ENCODE measurements around the gene VTN. TPM values are rescaled to one million over a fixed set of nuclear protein-coding genes. Genes with fewer than 3 reads are reported as not detected.

Gene VTN
- total RNA-seq, 4 donors from 2014 or later, result 0.33 to 0.39 TPM; not detected in 2

DNA sequence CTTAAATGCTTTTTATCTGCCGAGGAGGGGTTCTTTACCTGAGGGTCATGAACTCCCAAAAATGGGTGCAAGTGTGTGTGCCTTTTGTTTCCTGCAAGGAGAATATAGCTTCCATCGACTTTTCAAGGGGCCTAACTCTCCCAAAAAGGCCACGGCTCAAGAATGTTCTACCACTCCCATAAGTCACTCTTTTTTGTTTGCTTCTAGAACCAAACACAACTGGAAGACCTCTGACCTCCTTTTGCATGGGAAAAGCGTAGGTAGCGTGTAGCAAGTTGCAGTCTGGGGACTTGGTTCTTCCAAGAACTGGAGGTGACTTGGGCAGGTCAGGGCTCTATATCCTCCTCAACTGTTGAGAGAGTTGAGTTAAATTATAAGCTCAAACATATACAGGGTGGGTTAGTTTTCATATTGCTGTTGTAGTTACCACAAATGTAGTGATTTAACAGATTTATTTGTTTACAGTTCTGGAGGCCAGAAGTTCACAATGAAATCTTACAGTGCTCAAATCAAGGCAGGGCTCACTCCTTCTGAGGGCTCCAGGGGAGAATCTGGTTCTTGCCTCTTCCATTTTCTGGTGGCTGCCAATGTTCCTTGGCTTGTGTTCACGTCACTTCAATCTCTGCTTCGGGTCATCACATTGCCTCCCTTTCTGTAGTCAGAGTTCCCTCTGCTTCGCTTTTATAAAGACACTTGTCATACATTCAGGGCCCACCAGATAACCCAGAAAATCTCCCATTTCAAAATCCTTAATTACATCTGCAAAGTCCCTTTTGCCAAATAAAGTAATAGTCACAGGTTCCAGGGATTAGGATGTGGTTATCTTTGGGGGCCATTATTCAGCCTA, 49.7 kb downstream of the VTN start:
- no peak for DNase-seq
- Histone ChIP-seq H3K4me3 (replicated peaks in 1 of 3) (no peak overlapping the region), H3K4me1 (peaks cover 12 to 16% of the 10 kb centered on the region in 2 donors), H3K27ac (no peak overlapping the region), H3K9me3 (no peaks in the 10 kb centered on the region), H3K36me3 (no peaks in the 10 kb centered on the region), H3K27me3 (no peaks in the 10 kb centered on the region)
- intact Hi-C loops (cut with DNase I), result no loop called here
- 79 to 81% methylated on average over 8 of the region's 8 CpGs for WGBS, 2 donors
- TF ChIP-seq POLR2A (IDR thresholded peaks at IDR 0.05), result no peak
- TF ChIP-seq, protein P1, sequence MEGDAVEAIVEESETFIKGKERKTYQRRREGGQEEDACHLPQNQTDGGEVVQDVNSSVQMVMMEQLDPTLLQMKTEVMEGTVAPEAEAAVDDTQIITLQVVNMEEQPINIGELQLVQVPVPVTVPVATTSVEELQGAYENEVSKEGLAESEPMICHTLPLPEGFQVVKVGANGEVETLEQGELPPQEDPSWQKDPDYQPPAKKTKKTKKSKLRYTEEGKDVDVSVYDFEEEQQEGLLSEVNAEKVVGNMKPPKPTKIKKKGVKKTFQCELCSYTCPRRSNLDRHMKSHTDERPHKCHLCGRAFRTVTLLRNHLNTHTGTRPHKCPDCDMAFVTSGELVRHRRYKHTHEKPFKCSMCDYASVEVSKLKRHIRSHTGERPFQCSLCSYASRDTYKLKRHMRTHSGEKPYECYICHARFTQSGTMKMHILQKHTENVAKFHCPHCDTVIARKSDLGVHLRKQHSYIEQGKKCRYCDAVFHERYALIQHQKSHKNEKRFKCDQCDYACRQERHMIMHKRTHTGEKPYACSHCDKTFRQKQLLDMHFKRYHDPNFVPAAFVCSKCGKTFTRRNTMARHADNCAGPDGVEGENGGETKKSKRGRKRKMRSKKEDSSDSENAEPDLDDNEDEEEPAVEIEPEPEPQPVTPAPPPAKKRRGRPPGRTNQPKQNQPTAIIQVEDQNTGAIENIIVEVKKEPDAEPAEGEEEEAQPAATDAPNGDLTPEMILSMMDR (IDR thresholded peaks at IDR 0.05), result no peak

DNA sequence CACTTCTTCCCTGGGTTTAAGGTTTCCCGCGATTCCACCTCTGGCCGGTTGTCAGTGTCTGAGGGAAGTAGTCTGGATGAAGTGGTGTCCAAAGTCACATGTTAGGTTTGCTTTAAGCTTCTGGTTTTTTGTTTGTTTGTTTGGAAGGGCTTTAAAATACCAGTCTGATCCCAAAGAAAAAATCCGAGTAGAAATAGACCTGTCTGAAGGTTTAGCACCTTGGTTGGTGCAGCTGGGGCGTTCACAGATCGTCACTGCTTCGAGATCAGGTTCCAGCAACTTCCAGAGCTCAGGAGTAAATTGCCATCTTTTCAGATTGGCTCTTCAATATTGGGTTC, 50.5 kb downstream of the VTN start:
- DNase-seq, result no peak
- TF ChIP-seq, protein P1 (IDR thresholded peaks at IDR 0.05), result no peak
- TF ChIP-seq POLR2A (IDR thresholded peaks at IDR 0.05), result no peak
- Histone ChIP-seq H3K36me3 (no peaks in the 10 kb centered on the region), H3K27ac (no peak overlapping the region), H3K9me3 (no peaks in the 10 kb centered on the region), H3K27me3 (no peaks in the 10 kb centered on the region), H3K4me3 (replicated peaks in 1 of 3) (peak overlapping the region; percentile 20 to 56 (median 23)), H3K4me1 (peaks cover 12 to 16% of the 10 kb centered on the region in 2 donors)
- 3 to 5% methylated on average over 7 of the region's 7 CpGs for WGBS, 2 donors
- intact Hi-C loops (cut with DNase I), result no loop called here

DNA sequence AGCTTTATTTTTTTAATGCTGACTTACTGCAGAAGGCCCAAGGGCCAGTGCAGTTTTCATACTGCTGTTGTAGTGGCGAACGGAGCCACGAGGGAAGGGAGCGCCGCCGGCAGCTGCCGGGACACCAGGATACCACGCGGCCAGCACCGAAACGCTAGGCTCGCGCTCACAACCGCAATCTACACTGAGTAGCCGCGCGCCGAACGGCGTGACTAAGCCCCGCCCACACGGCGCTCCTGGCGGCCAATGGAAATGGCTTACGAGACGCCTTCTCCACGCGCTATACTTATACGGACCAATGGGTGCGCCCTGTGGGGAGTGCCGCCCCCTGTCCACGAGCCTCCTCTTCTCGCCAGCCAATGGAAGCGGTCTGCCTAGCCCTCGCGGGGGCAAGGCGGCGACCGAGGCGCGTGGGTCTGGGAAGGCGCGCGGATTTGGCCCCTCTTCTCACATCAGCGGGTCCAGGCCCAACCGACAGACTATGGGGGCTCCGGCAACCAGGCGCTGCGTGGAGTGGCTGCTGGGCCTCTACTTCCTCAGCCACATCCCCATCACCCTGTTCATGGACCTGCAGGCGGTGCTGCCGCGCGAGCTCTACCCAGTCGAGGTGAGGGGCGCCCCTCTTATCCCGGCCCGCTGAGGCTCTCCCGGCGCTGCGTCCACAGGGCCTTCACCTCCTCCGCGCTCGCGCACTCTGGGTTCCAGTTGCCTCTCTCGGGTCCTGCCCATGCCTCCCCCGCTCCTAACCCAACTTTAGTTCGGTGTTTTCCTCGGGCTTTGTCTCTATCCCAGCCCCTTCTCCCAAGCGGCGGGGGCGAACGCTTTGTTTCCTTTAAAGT, 51.1 kb downstream of the VTN start, which contains the start of gene TMEM97:
Gene TMEM97, plus strand, starts transcription at position 442 of the 839 bp plus-strand sequence. Its CDS starts 40 bp downstream, at position 482.
- peak within 1 kb of the TSS; percentile 20 to 56 (median 23) for H3K4me3 ChIP-seq (replicated peaks in 1 of 3)
- peak in 1 of 2 donors; percentile 48 for TF ChIP-seq POLR2A (IDR thresholded peaks at IDR 0.05)
- TF ChIP-seq, protein P1 (IDR thresholded peaks at IDR 0.05), result peak in 1 of 6 experiments; percentile 8

DNA sequence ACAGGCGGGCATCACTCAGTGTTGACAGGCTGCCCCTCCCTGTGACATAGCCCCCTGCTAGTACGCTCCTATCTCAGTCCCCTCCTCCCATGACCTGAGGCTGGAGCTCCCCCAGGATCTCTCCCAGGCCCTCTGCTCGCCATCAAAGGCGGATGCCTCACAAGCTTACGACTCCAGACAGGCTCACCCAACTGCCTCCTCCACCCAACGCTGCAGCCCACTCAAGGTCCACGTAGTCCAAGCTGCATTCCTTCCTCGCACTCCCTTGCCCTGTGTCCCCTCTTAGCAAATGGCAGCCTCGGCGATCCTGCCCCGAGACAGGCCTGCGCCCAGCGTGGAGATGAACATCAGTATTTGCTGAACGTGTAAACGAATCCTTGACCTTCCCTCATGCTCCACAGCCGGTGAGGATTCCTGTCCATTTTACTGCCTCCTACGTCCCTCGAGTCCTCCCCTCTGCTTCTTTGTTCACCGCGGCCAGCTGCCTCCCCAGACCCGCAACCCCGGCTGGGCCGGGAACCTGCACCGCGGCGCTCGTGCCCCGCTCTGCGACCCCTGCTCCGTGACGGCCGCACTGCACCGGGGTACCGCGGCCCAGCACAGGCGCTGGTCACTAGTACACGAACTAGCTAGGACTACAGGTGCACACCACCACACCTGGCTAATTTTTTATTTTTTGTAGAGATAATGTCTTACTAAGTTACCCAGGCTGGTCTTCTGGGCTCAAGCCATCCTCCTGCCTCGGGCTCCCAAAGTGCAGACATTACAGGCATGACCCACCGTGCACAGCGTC, 51.9 kb downstream of the VTN start:
- H3K4me3 ChIP-seq (replicated peaks in 1 of 3), result peak overlapping the region in 1 of 3 donors; percentile 56
- no peaks in the 10 kb centered on the region for H3K27me3 ChIP-seq
- no peak overlapping the region for H3K27ac ChIP-seq
- no peaks in the 10 kb centered on the region for H3K9me3 ChIP-seq
- peaks cover 12 to 16% of the 10 kb centered on the region in 2 donors for H3K4me1 ChIP-seq
- TF ChIP-seq, protein P1 (IDR thresholded peaks at IDR 0.05), result no peak
- no peak for TF ChIP-seq POLR2A (IDR thresholded peaks at IDR 0.05)
- intact Hi-C loops (cut with DNase I), result no loop called here
- H3K36me3 ChIP-seq, result no peaks in the 10 kb centered on the region
- no peak for DNase-seq
- WGBS, 2 donors, result 15 to 22% methylated on average over 38 to 40 of the region's 40 CpGs

More for the DNA sequence above, 51.1 kb downstream of the VTN start, which contains the start of gene TMEM97:
- Histone ChIP-seq H3K4me1 (peaks cover 12 to 16% of the 10 kb centered on the region in 2 donors), H3K27ac (no peak within 1 kb of the TSS), H3K36me3 (no peaks in the 10 kb centered on the region), H3K27me3 (no peaks in the 10 kb centered on the region), H3K9me3 (no peaks in the 10 kb centered on the region)
- intact Hi-C loops (cut with DNase I), result no loop called here
- 0 to 1% methylated on average over 13 to 51 of the region's 72 CpGs for WGBS, 2 donors
- DNase-seq, result peak; percentile 96

Small RNA genes within 50 kb of the gene (microRNA-seq; reads per million reads assigned to microRNA genes)
- gene MIR4723, result 1.5 reads per million

Other genes starting within 250 kb of the VTN start
- 1 to 10 TPM; 3.1 to 5.2 (median 4.5) TPM for gene TMEM97, start 51.1 kb downstream of the VTN start, total RNA-seq
- 10 to 100 TPM; 38.5 to 78.0 (median 63.6) TPM for gene IFT20, start 34.8 kb downstream of the VTN start, total RNA-seq
- 10 to 100 TPM; 28.4 to 36.9 (median 35.8) TPM for gene TNFAIP1, start 34.5 kb downstream of the VTN start, total RNA-seq
- gene POLDIP2, start 12.8 kb downstream of the VTN start, total RNA-seq, result 100 to 1,000 TPM in 2 of 4 donors, 10 to 100 TPM in 2; 55.4 to 102 (median 91.7) TPM
- not detected for gene SEBOX, start 5.1 kb downstream of the VTN start, total RNA-seq
- gene SARM1, start 1.4 kb upstream of the VTN start, total RNA-seq, result 10 to 100 TPM; 10.3 to 20.2 (median 16.3) TPM
- gene SLC46A1, start 35.9 kb upstream of the VTN start, total RNA-seq, result 10 to 100 TPM; 10.8 to 15.6 (median 13.4) TPM
- not detected for gene SLC13A2, start 103.3 kb upstream of the VTN start, total RNA-seq
- under 1 TPM in 1 of 4 donors, not detected in 3; 0.34 TPM for gene FOXN1, start 136.0 kb upstream of the VTN start, total RNA-seq
- gene UNC119, start 182.3 kb upstream of the VTN start, total RNA-seq, result 10 to 100 TPM; 29.8 to 43.9 (median 36.0) TPM
- 100 to 1,000 TPM in 1 of 4 donors, 10 to 100 TPM in 3; 37.2 to 111 (median 74.7) TPM for gene PIGS, start 201.2 kb upstream of the VTN start, total RNA-seq
- 10 to 100 TPM in 1 of 4 donors, 1 to 10 TPM in 3; 6.0 to 13.1 (median 8.7) TPM for gene ALDOC, start 206.6 kb upstream of the VTN start, total RNA-seq
- gene SPAG5, start 228.7 kb upstream of the VTN start, total RNA-seq, result 10 to 100 TPM in 2 of 4 donors, 1 to 10 TPM in 2; 4.4 to 27.0 (median 9.9) TPM
- 10 to 100 TPM in 1 of 4 donors, 1 to 10 TPM in 3; 4.2 to 13.1 (median 9.5) TPM for gene RSKR, start 243.9 kb upstream of the VTN start, total RNA-seq

Data from thyroid gland (tissue), 4 donors.